Activated CD8-positive, alpha-beta T cell treated with anti-CD3 and anti-CD28 coated beads, Interleukin-2, amount 10 ng/mL, durations not matched to agents 7 days and 5 days (primary cell): ENCODE data around the gene POMGNT1. TPM values are rescaled to one million over a fixed set of nuclear protein-coding genes. Genes with fewer than 3 reads are reported as not detected.

Experiments used
- ATAC-seq: fragments of 150-1000 bp; cut with Tn5 transposase; one replicate; pipeline ENCODE4 v1.10.0; 2021; ENCODE audit warnings: moderate library complexity
- CTCF ChIA-PET: fragments of 350-600 bp; sonication (Branson Sonifier 250); formaldehyde crosslinking; loops from one replicate; lab custom pipeline; 2021; ENCODE audit warnings: antibody characterized with exemption; lab: Charles Lee
- POLR2A ChIA-PET: fragments of 350-600 bp; sonication (Branson Sonifier 250); formaldehyde crosslinking; loops from one replicate; lab custom pipeline; 2021; ENCODE audit warnings: antibody characterized with exemption; lab: Charles Lee
- DNase-seq: peaks from one replicate; pipeline ENCODE4 v3.0.0-alpha.2; 2020
- H3K27ac Mint-ChIP-seq: one replicate; pipeline ENCODE4 v1.8.0; 2021; ENCODE audit warnings: mild to moderate bottlenecking, mixed read lengths
- H3K27me3 Mint-ChIP-seq: one replicate; pipeline ENCODE4 v1.8.0; 2021; ENCODE audit warnings: low read depth, mixed read lengths
- H3K36me3 Mint-ChIP-seq: one replicate; pipeline ENCODE4 v1.8.0; 2021; ENCODE audit warnings: low read depth, mixed read lengths
- H3K4me1 Mint-ChIP-seq: one replicate; pipeline ENCODE4 v1.8.0; 2021; ENCODE audit warnings: low read depth, mixed read lengths
- H3K4me3 Mint-ChIP-seq: one replicate; pipeline ENCODE4 v1.8.0; 2021; ENCODE audit warnings: mild to moderate bottlenecking, mixed read lengths
- H3K9me3 Mint-ChIP-seq: one replicate; pipeline ENCODE4 v1.8.0; 2022; ENCODE audit warnings: mixed read lengths; ENCODE audit not compliant: insufficient read depth
- total RNA-seq, 2 experiments: library from RNA; stranded (reverse); gene quantifications; one replicate each; pipeline ENCODE4 v1.2.3, GENCODE V29; 2021

Gene POMGNT1
- total RNA-seq, 2 experiments from 2014 or later = 25.2 to 28.4 TPM

DNA sequence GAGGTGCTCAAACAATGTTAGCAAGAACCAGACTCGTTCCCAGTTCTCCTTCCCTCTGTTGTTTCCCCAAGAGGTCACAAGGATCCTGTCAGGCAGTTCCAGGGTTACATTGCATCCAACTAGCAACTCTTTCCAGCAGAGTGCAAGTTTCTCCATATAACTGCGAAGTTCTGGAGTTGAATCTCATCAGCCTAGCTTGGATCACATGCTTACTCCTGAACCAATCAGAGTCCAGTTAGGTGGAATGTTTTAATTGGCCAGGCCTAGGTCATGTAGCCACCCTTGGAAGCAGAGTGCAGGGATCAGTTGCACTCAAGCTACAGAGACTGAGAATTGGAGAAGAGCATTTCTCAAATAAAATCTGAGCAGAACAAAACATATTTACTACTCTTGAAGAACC is 49.9 kb downstream of the POMGNT1 start:
- peaks cover 7% of the 10 kb centered on the region for H3K27me3 Mint-ChIP-seq
- no peaks in the 10 kb centered on the region for H3K36me3 Mint-ChIP-seq
- no peaks in the 10 kb centered on the region for H3K4me1 Mint-ChIP-seq
- H3K27ac Mint-ChIP-seq = no peak overlapping the region
- H3K4me3 Mint-ChIP-seq = no peak overlapping the region
- no peak for ATAC-seq
- no peaks in the 10 kb centered on the region for H3K9me3 Mint-ChIP-seq
- ChIA-PET POLR2A (no interaction called here), CTCF (no interaction called here)
- no peak for DNase-seq

Other genes with a start within 250 kb of the POMGNT1 start
- gene PIK3R3, start 65.8 kb downstream of the POMGNT1 start, total RNA-seq = 1 to 10 TPM; 4.8 to 5.4 TPM
- not detected for gene TSPAN1, start 23.3 kb downstream of the POMGNT1 start, total RNA-seq
- not detected for gene P3R3URF, start 21.9 kb downstream of the POMGNT1 start, total RNA-seq
- gene LURAP1, start 4.9 kb upstream of the POMGNT1 start, total RNA-seq = not detected
- gene RAD54L, start 49.3 kb upstream of the POMGNT1 start, total RNA-seq = 10 to 100 TPM; 59.3 to 63.9 TPM
- gene LRRC41, start 105.2 kb upstream of the POMGNT1 start, total RNA-seq = 10 to 100 TPM; 32.6 to 33.9 TPM
- 100 to 1,000 TPM; 333 to 343 TPM for gene UQCRH, start 105.3 kb upstream of the POMGNT1 start, total RNA-seq
- gene NSUN4, start 142.4 kb upstream of the POMGNT1 start, total RNA-seq = 10 to 100 TPM; 22.3 to 22.5 TPM
- gene FAAH, start 195.9 kb upstream of the POMGNT1 start, total RNA-seq = 1 to 10 TPM; 3.6 to 3.9 TPM